ENCODE results near the gene DGAT2.

- TF ChIP-seq CTCF (IDR thresholded peaks at IDR 0.05) = no peak
- TF ChIP-seq EZH2 (IDR thresholded peaks at IDR 0.05) = no peak
Measured at GRCh38 chr11:75826461-75827230, 58.1 kb downstream of the DGAT2 start.

Data from neural progenitor cell (in vitro differentiated cells).